NCI-H345 (cell line): ENCODE measurements around the gene RBM44.
"Not testable (repeated sequence)": the region's sequence is repeated elsewhere in the genome, so short reads cannot be mapped to it uniquely, and the experiment has no call there.

ENCODE experiments used
- DNase-seq: peaks from one replicate; lab custom pipeline; 2025; lab: John Stamatoyannopoulos, UW

The RBM44 gene

GRCh38 chr2:237798236-237799059, at the start of gene RBM44:
RBM44 (plus strand) TSS chr2:237798779; CDS start chr2:237813610, 14,831 bp downstream.
- DNase-seq: no peak

DNA sequence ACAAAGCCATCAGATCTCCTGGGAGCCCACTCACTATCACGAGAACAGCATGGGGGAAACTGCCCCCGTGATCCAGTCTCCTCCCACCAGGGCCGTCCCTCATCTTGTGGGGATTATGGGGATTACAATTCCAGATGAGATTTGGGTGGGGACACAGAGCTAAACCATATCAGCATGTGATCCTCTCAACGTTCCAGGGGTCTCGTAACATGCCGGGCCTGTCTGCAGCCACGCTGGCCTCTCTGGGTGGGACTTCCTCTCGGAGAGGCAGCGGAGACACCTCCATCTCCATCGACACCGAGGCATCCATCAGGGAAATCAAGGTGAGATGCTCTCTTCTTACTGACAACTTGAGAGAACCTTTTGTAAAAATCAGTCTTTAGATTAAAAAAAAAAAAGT, 49.6 kb upstream of the RBM44 start:
- no peak for DNase-seq

DNA sequence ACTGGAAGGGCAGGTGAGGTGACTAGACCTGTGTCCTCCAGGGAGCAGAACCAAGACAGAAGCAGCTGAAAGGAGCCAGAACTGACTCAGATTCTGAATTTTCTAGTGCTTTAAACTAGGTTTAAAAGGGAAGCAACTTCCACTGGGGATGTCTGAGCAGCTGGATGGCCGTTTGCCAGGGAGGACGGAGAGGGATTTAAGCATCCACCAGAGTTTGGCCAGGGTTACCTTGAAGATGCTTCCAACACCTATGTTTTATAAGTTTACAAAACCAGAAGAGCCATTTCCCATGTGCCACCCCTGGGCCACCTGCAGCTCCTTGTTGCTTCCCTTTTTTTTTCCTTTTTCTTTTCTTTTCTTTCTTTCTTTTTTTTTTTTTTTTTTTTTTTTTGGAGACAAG, 48.6 kb upstream of the RBM44 start:
- DNase-seq: no peak

- not testable (repeated sequence) for DNase-seq
Measured at GRCh38 chr2:237750441-237750840, 48.1 kb upstream of the RBM44 start.

DNA sequence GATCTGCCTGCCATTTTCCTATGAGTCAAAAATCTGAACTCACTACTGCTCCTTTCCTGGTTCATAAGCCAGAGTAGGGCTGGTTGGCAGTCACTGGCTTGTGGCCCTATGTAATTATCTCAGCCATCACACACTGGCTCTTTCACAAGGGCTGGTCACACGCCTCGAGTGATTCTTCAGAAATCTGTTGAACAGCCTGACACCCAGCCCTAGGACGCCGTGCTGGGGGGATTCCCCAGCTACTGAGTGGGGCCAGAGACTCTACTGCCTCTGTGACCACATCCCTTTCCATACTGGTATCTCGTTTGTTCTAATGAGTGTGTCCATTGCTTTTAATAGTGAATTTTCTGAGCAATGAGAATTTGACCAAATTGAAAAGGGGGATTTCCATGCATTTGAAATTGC, 45.8 kb upstream of the RBM44 start:
- no peak for DNase-seq

DNA sequence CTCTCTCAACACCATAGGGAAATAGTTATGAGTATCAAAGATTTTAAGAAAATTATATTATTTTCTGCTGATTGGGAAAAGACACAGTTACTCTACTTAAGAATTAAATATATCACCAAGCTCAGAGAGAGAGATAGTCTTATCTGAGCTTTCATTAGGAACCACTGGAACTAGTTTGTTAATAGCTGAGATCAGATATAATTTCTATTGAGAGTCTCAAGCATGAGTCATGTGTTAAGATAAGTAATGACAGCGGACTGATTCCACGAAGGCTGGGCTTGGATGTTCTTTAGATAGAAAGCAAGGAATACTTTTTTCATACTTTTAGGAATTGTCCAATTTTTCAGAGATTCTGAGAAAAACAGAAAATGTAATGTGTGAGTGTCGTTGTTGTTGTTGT, 44.4 kb upstream of the RBM44 start:
- DNase-seq: no peak

DNA sequence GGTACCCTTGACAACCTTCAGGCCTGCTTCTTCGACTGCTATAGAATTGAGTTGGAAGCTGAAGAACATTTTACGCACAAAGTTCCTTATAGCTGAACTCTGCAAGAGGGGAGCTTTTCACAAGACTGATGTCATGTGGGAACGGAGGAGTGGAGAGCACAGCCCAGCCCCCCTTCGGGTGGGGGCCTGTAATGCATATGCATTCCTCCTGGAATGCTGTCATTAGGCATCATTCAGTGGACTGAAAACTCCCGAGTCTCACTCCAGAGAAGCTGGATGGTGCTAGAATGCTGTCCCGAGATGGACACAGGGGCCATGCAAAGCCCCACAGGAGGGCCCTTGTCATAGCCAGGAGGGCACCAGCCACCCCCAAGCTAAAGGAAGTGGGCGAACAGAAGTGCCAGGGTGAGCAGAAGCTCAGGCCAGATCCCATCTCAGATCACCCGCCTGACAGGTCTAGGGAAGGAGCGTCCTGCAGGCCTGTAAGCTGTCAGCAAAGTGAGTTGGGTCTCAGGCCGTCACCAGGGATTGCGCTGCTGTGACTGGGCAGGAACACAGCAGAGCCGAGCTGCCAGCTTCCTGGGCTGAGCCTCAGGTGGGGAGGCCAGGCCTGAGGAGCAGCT, 43.8 kb upstream of the RBM44 start:
- no peak for DNase-seq

- no peak for DNase-seq
Measured at GRCh38 chr2:237757616-237758015, 41.0 kb upstream of the RBM44 start.

DNA sequence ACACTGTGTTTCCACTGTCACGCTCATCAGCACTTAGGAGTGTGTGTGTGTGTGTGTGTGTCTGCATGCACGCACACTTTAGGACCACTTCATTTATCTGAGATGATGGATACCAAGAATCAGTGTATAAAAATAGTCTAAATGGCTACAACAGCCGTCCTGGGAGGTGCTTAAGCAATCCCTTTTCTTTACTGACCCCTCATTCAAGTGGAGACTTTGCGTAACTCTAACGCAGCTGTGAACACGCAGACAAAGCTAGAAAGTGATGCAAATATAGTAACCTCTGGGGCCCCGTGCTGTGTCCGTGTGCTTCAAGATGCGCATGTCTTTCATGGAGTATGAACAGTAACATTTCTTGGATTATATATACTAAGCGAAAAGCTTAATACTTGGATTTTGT, 40.4 kb upstream of the RBM44 start:
- no peak for DNase-seq

DNA sequence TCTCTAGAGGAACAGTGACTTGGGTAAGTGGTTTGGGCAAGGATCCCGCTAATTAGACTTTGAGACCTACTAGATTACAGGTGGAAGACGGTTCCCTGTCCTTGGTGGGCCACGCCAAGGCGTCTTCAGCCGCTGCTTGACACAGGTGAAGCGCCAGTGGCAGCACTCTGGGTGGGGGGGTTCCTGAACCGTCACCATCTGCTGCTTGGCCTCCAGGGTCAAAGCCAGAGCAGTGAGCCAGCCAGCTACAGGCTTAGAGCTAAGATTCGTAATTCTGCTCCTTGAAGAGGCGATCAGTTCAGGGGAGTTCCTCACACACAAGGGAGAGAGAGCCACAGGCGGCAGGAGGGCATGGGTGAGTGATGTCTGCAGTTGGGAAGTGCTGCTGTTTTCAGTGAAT, 39.4 kb upstream of the RBM44 start:
- DNase-seq: no peak

DNA sequence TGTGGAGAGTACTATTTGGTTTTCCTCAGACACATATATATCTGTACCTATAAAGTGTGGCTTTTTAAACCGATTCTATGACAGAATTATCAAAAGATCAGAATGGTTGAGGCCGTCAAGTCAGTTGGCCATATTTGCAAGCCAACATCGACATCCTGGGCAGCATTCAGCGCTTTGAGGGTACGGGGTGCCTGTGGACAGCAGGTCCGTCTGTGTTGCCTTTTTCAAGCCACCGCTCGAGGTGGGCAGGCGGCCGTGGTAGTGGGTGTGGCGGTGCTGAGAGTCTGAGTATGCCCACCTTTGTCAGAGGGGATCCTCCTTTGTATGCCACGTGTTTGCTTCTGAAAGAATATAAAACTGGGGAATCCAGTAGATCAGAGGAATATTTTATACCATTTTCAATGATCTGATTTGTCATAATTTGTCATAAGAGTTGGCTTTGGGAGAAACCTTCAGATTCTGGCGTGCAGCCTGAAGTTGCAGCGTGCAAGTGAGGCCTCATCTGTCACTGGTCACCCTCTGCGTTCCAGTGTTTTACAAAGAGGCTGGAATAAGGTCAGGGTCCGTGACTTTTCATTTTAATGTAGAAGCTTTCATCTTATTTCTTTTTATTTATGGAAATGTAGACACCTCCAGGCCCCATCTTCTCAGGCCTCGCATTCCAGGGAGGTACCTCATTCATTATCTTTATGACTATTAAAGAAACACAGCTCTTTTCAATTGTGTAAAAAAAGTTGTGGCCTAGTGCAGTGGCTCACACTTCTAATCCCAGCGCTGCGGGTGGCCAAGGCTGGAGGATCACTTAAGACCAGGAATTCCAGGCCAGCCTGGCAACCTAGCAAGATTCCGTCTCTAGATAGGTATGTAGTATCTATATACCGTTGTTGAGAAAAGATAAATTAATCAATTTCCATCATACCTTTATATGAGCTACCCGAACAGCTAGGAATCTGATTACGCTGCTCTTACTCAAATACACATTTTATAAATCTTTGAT, 37.8 kb upstream of the RBM44 start:
- no peak for DNase-seq

DNA sequence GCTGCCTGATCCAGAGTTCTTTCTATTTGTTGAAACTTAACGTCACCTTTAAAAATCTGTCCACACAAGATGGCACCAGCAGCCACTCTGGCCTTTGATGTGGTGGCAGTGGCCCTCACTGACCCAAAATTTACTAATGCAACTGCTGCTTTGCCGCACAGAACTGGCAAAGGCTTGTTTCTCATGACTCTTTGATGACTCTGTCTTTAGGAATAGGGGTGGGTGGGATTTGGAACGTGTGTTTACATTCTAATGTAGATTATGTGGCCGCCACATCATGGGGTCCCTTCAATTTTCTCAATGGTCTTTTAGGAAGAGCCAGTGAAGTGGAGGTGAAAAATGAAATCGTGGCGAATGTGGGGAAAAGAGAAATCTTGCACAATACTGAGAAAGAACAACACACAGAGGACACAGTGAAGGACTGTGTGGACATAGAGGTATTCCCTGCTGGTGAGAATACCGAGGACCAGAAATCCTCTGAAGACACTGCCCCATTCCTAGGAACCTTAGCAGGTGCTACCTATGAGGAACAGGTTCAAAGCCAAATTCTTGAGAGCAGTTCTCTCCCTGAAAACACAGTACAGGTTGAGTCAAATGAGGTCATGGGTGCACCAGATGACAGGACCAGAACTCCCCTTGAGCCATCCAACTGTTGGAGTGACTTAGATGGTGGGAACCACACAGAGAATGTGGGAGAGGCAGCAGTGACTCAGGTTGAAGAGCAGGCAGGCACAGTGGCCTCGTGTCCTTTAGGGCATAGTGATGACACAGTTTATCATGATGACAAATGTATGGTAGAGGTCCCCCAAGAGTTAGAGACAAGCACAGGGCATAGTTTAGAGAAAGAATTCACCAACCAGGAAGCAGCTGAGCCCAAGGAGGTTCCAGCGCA, 36.0 kb upstream of the RBM44 start:
- not testable (repeated sequence) for DNase-seq

GRCh38 chr2:237763812-237764211, 34.8 kb upstream of the RBM44 start:
- no peak for DNase-seq

- DNase-seq: not testable (repeated sequence)
Measured at GRCh38 chr2:237765122-237765521, 33.5 kb upstream of the RBM44 start.

DNA sequence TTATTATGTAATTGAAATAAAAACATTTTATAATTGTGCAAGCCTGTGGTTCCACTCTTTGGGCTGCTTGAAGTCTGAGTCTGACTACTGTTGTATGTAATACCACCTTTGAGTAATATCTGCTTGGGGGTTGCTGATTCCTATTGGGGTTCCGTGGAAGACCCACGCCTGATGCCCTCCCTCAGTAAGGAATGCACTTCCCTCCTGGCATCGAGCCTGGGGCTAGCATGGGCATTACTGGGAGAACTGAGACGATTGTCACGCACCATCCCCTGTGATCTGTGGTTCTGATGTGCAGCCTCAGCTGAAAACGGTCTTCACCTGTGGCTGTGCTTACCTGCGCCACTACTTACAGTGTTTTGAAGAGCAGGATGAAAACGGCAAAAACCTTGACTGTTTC, 32.7 kb upstream of the RBM44 start:
- DNase-seq: no peak

GRCh38 chr2:237766340-237766739, 32.2 kb upstream of the RBM44 start:
- DNase-seq: no peak

- no peak for DNase-seq
Measured at GRCh38 chr2:237772513-237772912, 26.1 kb upstream of the RBM44 start.

- DNase-seq: no peak
Measured at GRCh38 chr2:237773826-237774225, 24.8 kb upstream of the RBM44 start.

DNA sequence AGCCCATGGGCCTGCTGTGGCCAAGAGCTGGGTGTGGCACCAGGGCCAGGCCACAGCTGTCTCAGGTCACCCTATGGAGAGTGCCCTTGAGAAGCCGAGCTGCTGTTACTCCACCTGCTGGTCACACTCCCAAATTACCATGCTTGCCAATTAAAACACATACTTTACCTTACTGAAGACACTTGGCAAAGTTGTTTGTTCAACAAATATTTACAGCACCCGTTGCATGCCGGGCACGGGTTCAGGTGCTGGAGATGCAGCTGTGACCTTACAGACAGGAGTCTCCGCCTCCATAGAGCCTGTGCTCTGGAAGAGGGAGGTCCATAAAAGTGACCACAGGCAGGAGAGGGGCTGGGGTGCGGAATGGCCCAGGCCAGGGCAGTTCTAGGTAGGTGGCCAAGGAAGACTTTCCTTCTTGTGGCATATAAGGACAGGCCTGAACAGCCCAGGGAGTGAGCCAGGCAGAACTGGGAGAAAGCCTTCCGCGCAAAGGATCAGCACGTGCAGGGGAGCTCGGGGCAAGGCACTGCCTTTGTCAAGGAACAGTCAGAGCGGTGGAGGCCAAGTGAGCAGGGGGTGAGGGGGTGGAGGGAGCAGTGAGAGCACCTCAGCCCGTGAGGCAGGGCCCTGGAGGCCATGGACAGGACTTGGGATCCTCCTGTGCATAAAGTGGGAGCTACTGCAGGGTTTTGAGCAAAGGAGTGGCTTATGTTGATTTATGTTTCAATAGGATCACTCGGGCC, 23.6 kb upstream of the RBM44 start:
- peak; percentile 37 for DNase-seq

GRCh38 chr2:237779521-237779920, 19.1 kb upstream of the RBM44 start:
- DNase-seq: no peak

GRCh38 chr2:237782181-237782580, 16.4 kb upstream of the RBM44 start:
- DNase-seq: no peak
